ENCODE data around the gene FNDC3A.
"Not testable (repeated sequence)": the region's sequence is repeated elsewhere in the genome, so short reads cannot be mapped to it uniquely, and the experiment has no call there.

Gene FNDC3A

DNA sequence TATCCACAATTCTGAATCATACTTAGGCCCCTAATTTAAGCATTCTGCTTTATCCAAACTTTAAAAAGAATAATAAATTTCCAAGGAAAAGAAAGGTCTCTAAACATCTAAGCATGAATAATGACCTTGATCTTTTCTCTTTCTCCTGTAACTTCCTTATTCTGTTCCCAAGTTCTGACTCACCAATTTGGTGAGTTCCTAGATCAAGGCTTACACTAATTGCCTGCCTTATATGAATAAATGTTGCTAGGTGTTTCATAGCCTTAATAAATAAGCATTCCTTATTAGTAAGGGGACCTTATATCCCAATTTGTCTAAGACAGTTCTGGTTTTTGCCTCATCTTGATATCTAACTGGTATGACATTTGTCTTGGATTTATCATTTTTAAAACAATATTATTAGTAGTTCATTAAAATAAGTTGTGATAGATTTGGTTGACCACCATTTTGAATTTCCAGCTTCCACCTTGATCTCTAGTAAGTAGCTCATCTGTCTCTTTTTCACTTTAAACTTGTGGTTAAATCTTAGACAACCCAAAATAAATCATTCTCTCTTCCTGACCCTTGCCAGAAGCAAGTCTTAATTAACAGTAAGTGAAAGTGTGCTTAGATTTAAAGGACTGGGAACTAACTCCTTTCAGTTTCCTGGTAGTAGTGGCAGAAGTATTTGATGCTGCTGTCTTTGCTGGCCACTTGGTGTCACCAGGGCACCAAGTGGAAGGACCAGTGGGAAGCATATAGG, 123.2 kb downstream of the FNDC3A start:
- DNase-seq = no peak

DNA sequence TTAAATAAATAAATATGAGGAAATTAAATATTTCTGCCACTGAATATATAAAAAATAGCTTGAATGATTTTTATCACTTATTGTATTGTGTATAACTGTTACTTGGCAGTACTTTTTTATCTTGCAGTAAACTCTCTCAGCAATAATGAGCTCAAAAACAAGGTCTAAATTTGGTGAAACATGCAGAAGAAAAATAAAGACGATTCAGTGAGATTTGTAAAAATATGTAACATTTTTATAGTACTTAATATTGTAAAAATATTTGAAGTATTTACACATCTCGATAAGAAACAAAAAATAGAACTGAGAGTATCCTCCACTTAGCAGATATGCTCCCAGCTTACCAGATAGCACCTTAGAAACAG, 123.8 kb downstream of the FNDC3A start:
- no peak for DNase-seq

DNA sequence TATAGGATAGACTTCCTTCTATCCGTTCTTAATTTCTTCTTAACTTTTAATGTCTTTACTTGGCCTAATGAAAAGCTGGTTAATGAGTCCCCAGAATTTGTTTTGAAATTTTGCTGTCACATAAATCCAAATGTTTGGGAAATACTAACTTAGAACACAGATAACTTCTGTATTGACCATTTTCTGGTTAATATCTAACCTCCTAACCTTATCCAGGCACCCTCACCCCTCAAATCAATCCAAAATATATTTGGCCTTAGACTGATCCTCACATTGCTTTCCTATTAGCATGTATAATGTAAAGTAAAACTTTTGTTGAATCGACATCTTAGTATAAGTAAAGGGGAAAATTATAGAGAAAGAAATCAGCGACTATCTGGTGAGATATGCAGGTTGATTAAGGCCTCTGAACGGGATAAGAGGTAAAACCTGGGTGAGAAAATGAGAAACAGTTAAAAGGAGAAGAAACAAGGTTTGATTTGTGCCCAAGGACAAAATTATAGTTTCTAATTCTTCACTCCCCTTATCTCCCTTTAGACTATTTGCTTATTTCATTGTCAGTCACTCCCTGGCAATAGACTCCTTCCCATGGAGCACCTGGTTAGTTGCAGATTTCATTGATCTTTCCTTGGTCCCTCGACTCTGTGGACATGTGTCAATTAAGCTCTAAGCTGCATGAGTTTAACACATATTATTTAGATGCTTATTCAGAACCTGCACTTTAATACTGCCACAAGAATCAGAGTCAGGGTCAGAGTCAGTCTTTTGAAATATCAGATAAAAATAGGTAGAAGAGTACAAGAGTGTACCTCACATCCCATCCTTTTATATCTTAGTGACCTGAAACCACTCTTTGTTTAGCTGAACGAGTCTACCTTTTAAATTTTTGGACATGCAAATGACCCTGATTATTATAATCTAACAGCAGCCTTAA, 125.2 kb downstream of the FNDC3A start:
- DNase-seq = no peak

DNA sequence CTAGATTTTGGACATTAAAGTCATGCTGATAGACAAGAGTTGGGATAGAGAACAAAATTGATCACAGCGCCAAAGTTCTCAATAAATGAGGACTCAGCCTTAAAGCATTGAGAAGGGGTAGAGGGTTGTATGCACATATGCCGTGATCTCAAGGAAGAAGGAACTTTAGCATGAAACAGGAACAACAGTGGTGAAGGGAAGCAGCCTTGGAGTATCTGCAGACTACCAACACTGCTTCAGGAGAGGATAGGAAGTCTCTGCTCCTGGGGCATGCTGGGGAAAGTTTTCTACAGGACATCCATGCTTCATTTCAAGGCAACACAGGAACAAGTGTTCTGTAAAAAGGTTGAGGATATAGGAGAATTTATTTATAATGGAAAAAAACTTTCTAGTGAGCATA, 132.5 kb downstream of the FNDC3A start:
- DNase-seq = no peak

DNA sequence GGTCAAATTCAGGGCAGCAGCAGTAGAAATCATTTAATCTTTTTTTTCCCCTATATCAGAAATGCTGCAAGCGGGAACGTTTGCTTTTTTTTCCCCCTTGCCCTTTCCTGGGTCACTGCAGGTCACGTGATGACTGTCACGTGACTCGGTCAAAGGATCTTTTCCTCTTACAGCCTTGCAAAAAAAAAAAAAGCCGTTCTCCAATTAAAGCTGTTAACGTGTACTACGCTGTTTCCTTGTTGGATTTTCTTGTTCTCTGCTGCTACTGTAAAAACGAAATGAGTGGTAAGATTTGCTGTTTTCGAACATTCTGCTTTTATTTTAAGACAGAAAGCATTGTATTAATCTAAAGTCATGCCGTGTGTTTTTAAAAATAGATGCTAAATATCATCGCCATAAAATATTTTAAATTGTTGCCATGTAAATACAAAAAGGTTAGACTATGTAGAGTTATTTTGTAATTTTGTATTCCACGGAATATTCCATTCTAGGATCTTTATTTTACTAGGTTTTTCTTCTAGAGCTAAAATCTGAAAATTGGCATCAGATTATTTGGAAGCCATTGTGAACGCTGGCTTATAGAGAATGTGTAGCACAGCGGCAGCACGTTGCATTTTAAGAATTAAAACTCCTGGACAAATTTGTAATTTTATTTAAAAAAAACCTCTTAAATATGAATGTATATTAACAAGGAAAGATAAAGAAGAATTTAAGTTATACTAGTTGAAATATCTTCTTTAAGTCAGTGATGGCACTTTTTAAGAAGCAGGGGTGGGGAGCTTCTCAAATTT, 134.6 kb downstream of the FNDC3A start:
- peak; percentile 90 for DNase-seq

DNA sequence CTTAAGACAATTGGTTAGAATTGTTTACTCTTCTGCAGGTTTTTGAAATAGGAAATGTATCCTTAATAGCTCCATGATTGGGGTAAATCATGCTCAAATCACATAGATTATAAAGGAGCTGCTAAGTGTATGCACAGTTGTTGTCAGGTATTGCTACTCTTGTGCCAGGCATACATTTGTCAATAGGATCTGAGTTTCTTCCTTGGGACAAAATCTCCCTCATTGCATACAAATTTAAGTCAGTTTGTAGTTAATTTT, 135.1 kb downstream of the FNDC3A start:
- no peak for DNase-seq

DNA sequence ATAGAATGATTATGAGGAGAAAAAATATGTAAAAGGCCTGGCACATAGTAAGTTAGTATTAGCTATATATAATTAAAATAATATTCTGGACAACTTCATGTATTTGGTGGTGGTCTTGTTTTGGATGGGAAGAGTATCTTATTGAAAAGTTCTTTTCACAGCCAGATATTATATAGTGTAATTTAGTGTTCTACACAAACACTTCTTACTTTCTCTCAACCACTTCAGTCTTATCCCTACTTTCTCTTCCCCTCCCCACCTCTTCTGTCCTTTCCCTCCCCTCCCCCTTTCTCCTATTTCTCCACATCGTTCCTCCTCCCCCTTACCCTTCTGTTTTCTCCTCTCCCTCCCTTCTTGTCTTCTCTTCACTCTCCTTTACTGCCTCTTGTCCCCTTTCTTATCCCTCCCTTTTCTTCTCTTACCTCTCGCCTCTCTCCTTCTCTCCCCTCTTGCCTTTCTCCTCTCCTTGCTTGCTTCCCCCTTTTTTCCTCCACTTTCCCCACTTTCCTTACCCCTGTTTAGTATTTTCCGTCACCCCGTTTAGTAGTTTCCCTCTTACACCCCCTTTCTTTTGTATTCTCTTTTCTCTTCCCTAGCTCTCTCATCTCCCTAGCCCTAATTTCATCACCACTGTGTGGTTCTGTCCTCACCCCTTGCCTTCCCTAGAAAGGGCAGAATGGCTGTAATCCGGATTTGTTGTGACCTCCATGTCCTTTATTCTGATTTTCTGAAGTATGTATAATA, 137.2 kb downstream of the FNDC3A start:
- no peak for DNase-seq

DNA sequence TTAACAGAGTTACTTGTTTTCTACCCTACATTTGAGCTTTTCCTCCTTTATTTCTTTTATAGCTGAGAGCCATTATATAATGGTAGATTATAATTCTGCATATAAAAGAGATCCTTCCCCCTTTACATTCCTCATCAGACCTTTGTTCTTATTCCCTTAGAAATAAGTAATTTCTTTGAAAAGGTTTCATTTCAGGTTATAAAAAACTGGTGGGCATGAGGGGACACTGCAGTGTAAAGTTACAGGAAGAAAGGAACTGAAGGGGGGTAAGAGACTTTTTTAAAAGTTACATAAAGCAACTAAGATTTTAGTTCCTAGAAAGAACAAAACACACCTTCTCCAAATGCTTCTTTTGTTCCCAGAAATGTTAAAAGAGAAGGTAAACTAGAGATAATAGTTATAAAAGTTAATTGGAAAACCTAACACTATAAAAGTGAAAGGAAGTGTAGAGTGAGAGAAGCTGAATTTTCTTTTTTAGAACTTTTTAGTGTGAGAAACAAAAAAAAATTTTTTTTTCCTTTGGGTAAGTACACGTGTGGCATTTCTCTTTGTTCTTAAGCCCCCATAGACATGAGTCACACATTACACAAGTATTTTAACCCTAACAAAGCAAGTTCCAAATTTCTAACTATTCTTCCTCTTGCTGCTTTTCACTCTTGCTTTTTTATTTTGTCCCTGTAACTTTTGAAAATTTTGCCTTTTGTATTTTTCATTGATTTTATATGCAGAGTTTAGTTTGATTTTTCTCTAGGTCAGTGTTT, 138.0 kb downstream of the FNDC3A start:
- no peak for DNase-seq

DNA sequence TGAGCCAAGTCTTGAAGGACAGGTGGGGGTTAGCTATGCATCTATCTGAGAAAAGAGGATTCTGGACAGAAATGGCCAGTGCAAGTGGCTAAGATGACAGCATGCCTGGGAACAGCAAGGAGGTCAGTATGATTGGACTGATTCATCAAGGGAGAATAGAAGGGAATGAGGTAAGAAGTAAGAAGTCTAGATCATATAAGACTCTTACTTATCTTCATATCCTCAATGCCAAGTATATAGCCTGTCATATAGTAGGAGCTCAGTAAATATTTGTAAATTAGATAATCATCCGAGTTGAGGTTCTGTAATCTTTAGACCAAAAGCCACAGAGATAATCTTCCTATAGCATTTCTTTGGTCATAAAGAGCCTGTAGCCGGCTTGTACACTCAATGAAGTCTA, 141.2 kb downstream of the FNDC3A start:
- DNase-seq = no peak

DNA sequence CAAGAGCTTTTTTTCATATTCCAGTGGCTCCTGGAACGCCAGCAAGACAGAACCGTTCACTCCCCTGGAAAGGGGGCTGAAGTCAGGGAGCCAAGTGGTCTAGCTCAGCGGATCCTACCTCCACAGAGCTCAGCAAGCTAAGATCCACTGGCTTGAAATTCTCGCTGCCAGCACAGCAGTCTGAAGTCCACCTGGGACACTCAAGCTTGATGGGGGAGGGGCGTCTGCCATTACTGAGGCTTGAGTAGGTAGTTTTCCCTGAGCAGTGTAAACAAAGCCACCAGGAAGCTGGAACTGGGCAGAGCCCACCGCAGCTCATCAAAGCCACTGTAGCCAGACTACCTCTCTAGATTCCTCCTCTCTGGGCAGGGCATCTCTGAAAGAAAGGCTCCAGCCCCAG, 142.7 kb downstream of the FNDC3A start:
- DNase-seq = not testable (repeated sequence)

DNA sequence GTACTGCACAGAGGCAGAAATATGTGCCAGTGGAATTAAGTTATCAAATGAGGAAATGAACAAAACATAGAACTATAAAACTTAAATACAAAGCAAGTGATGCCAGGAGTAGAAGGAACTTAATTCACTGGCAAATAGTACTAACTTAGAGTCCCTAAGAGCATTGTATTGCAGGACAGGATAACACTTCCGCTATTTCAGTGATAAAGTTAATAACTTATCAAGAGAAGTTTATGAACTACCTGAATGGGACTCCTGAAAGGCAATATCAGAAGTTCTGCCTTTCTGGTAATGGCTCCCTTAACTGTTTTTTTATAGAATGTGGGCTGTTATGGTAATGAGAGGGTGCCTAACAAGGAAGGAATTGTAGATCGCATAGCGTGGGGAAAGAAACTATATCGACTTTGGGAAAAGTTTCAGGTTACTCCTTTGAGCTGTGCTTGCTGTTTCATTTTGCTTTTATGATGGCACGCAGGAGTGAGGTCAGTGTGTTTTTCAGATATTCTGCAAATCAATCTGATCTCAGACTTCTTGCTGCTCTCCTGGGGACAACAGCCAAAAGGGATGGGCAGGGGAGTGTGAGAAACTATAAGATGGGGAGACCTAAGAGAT, 149.1 kb downstream of the FNDC3A start:
- DNase-seq = no peak

DNA sequence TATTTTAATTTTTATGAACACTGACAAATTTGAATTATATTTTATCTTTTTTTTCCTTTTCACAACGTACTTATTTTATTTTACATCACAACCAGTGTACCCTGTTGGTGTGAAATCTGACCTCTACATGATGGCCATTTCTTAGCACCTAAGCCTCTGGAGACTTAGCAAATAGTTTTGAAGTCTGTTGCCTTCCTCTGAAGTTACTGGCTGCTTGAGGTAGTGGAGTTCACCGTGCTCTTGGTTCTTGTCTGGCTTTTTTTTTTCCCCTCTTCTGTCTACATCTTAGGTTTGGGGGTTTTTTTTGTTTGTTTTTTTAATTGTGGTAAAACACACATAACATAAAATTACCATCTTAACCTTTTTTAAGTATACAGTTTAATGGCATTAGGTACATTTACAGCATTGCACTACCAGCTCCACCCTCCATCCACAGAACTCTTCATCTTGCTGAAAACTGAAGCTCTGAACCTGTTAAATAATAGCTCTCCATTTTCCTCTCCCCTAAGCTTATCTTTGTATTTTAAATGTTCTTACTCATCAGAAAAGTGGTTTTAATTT, 150.3 kb downstream of the FNDC3A start:
- no peak for DNase-seq

DNA sequence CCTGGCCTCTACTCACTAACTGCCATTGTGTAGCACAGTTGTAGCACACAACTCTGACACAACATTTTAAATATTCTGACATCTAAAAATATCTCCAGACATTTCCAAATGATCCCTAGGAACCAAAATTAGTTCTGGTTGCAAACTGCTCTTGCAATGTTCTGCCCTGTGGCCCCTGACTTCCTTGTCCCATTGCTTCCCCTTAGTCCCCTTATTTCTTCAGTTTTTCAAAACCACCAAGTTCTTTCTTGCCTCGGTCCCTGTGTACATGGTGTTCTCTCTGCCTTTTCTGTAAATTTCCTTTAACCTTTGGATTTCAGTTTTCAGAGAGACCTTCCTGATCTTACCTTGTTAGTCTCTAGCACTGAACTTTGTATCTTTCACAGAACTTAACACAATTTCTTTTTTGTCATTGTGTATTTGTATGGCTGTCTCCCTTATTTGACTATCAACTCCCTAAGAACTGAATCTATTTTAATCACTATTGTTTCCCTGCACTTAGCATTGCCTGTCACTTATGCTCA, 156.8 kb downstream of the FNDC3A start:
- no peak for DNase-seq

DNA sequence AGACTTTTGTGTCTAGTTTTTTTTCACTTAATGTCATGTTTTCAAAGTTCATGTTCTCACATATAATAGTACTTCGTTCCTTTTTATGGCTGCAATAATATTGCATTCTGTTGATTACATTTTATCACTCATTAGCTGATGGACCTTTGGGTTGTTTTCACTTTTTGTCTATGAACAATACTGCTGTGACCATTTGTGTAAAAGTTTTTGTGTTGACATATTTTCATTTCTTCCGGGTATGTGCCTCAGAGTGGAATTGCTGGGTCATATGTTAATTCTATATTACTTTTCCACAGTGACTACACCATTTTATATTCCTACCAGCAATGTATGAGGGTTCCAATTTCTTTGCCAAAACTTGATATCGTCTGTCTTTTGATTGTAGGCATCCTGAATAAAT, 158.6 kb downstream of the FNDC3A start:
- DNase-seq = no peak

DNA sequence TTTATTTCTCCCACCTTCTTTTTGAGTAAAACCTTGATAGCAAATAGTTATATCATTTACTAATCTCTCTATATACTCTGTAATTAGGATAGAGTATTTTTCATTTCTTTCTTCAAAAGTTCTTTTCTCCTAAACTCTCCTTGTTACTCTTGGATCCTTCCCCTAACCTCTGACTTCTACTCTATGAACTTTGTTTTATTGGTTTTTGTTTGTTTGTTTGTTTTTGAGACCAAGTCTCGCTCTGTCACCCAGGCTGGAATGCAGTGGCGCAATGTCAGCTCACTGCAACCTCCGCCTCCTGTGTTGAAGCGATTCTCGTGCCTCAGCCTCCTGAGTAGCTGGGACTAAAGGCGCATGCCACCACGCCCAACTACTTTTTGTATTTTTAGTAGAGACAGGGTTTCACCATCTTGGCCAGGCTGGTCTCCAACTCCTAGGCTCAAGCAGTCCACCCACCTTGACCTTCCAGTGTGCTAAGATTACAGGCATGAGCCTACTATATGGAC, 161.5 kb downstream of the FNDC3A start:
- DNase-seq = not testable (repeated sequence)

DNA sequence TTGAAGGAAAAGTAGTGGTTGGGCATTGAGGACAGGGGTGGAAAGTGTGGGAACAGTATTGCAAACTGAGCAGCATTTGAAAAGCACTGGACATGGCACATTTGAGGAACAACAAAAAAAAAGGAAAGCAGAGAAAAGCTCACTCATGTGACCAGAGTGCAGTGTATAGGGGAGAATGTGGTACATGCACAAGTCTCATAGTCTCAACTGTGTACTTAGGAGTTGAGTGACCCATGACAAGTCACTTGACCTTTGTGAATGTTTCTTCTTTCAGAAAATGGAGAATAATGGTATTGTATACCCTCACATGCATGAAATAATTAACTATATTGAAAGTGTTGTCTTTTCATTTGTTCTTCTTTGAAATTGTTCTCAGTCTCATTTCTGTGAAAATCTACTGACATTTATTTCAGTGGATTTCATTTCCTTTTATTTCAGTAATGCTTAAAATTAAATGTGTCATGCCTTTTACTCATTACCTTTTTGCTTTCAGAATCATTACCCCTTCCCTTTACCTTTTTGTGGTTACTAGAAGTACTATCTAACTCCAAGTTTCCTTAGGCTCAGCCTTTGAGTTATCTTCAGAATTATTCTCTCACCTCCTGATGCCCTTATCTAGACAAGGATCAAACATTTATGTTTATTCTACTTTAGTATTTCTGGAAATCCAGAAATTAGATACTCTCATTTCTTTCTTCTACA, 165.3 kb downstream of the FNDC3A start:
- DNase-seq = no peak

DNA sequence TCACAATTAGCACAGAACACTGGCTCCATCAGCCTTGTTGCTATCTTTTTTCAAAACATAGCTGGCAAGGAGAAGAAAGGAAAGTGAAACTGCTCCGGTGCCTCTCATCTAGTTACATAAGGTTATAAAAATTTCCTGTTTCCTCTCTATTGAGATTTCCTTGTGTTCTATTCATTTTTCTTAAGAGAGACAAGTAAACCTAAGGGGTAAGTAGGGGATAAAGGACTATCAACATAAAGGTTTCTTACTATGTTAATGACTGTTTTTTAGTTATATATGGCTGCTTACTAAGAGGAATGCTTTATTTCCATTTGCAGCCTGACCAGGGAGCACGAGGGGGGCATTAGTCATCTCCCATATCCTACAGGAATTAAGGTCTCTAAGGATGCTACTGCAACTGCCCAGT, 171.2 kb downstream of the FNDC3A start:
- DNase-seq = no peak

DNA sequence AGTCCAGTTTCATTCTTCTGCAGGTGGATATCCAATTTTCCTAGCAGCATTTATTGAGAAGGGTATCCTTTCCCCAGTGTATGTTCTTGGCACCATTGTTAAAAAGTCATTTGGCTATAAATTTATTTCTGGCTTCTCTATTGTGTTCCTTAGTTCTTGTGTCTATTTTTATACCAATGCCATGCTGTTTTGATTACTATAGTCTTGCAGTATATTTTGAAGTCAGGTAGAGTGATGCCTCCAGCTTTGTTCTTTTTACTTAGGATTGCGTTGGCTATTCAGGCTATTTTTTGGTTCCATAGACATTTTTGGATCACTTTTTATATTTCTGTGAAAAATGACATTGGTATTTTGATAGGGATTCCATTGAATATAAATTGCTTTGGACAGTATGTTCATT, 172.7 kb downstream of the FNDC3A start:
- DNase-seq = no peak

DNA sequence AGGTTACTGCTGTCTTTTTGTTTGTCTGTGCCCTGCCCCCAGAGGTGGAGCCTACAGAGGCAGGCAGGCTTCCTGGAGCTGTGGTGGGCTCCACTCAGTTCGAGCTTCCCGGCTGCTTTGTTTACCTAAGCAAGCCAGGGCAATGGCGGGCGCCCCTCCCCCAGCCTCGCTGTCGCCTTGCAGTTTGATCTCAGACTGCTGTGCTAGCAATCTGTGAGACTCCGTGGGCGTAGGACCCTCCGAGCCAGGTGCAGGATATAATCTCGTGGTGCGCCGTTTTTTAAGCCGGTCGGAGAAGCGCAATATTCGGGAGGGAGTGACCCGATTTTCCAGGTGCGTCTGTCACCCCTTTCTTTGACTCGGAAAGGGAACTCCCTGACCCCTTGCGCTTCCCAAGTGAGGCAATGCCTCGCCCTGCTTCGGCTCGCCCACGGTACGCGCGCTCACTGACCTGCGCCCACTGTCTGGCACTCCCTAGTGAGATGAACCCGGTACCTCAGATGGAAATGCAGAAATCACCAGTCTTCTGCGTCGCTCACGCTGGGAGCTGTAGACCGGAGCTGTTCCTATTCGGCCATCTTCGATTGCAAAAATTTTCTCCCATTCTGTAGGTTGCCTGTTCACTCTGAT, 182.4 kb downstream of the FNDC3A start:
- not testable (repeated sequence) for DNase-seq

DNA sequence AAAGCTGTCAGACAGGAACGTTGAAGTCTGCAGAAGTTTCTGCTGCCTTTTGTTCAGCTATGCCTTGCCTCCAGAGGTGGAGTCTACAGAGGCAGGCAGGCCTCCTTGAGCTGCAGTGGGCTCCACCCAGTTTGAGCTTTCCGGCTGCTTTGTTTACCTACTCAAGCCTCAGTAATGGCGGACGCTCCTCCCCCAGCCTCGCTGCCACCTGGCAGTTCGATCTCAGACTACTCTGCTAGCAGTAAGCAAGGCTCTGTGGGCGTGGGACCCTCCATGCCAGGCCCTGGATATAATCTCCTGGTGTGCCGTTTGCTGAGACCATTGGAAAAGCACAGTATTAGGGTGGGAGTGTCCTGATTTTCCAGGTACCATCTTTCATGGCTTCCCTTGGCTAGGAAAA, 187.4 kb downstream of the FNDC3A start:
- DNase-seq = not testable (repeated sequence)

All from COR-L47 (cell line).